HepG2 (cell line): ENCODE data around the gene UCK2. TPM values are rescaled to one million over a fixed set of nuclear protein-coding genes. Genes with fewer than 3 reads are reported as not detected.
A peak's percentile ranks its signal among the peaks of the same experiment; 100 is the strongest.

Experiments
- ATAC-seq: fragments of 200-7000 bp; cut with Tn5 transposase; 3 replicates; pipeline ENCODE4 v1.9.1; 2020; ENCODE audit warnings: mild to moderate bottlenecking, moderate library complexity
- BruUV-seq: library from RNA; stranded (reverse); fragments of 400-500 nt; replicated peaks from 2 replicates; lab custom pipeline; 2021; lab: Mats Ljungman, UMichigan
- CTCF ChIA-PET: fragments of 300-600 bp; formaldehyde crosslinking; extraction: SDS; loops from one replicate; lab custom pipeline; 2021; ENCODE audit warnings: low total read pairs, inconsistent platforms, low intra/inter-chr PET ratio; lab: Yijun Ruan, JAX
- POLR2A ChIA-PET: fragments of 350-600 bp; sonication (Branson Sonifier 250); formaldehyde crosslinking; loops from one replicate; lab custom pipeline; 2020; ENCODE audit warnings: antibody characterized with exemption, inconsistent platforms; lab: Yijun Ruan, JAX
- DNase-seq: peaks from one replicate; pipeline ENCODE4 v3.0.0-alpha.2; 2015; ENCODE audit warnings: low spot score
- FAIRE-seq: peaks from 3 replicates; lab custom pipeline; 2011; peaks lifted over from hg19 to GRCh38; lab: Jason Lieb, UNC
- H2AFZ ChIP-seq: one replicate; pipeline ENCODE4 v1.6.1; 2011; ENCODE audit warnings: low read length, inconsistent platforms
- H3K27ac ChIP-seq: fragments of 300-600 bp; 3 replicates; pipeline ENCODE4 v1.8.0; 2011; ENCODE audit warnings: mixed run types, mild to moderate bottlenecking, mixed read lengths, low read length, inconsistent platforms; ENCODE audit not compliant: insufficient read depth; ENCODE audit errors: extremely low read length
- H3K27me3 ChIP-seq, 2 experiments: fragments of 200-600 bp in 1 of 2; 2 replicates in 1 of 2; 3 replicates in 1 of 2; pipeline versions ENCODE4 v1.6.0 to v1.8.0; 2011; ENCODE audit warnings: low read length in 2 of 2, mild to moderate bottlenecking in 2 of 2, moderate library complexity in 2 of 2, inconsistent platforms in 1 of 2; ENCODE audit not compliant: insufficient read depth in 2 of 2, control insufficient read depth in 1 of 2
- H3K36me3 ChIP-seq, 2 experiments: fragments of 200-600 bp in 1 of 2; replicated peaks in 1 of 2; 2 replicates in 1 of 2; 3 replicates in 1 of 2; pipeline versions ENCODE4 v1.5.1 to v1.8.0; 2011; ENCODE audit warnings: low read length in 2 of 2, inconsistent platforms in 1 of 2; ENCODE audit not compliant: insufficient read depth in 2 of 2, control insufficient read depth in 1 of 2
- H3K4me1 ChIP-seq: 2 replicates; pipeline ENCODE4 v1.5.1; 2012; ENCODE audit warnings: low read length, inconsistent platforms; ENCODE audit not compliant: insufficient read depth
- H3K4me2 ChIP-seq: 2 replicates; pipeline ENCODE4 v1.6.0; 2011; ENCODE audit warnings: low read depth, low read length, inconsistent platforms
- H3K4me3 ChIP-seq, 3 experiments: fragments of 200-600 bp in 1 of 3; sonication (generic), shearing (Covaris generic) in 1 of 3; replicated peaks in 1 of 3; 2 replicates each; pipeline ENCODE4 v1.5.1; 2011 to 2016; ENCODE audit warnings: low read length in 3 of 3, inconsistent platforms in 2 of 3, low read depth in 2 of 3, mild to moderate bottlenecking in 2 of 3, control low read depth in 1 of 3, mixed read lengths in 1 of 3; ENCODE audit not compliant: insufficient read depth in 1 of 3
- H3K79me2 ChIP-seq: one replicate; pipeline ENCODE4 v1.6.1; 2011; ENCODE audit warnings: low read length, inconsistent platforms; ENCODE audit not compliant: insufficient read depth
- H3K9ac ChIP-seq: 2 replicates; pipeline ENCODE4 v1.6.0; 2011; ENCODE audit warnings: mild to moderate bottlenecking, low read depth, low read length, inconsistent platforms; ENCODE audit not compliant: insufficient read depth
- H3K9me3 ChIP-seq: 2 replicates; pipeline ENCODE4 v1.5.1; 2012; ENCODE audit warnings: mild to moderate bottlenecking, low read length
- H4K20me1 ChIP-seq: 2 replicates; pipeline ENCODE4 v1.6.0; 2011; ENCODE audit warnings: inconsistent platforms, mild to moderate bottlenecking, low read length, moderate library complexity; ENCODE audit not compliant: insufficient read depth
- CBX5 ChIP-seq: sonication (generic); formaldehyde crosslinking; IDR thresholded peaks from 2 replicates; pipeline ENCODE4 v1.4.0; 2020; ENCODE audit warnings: missing genetic modification reagents, borderline replicate concordance
- HNF1B ChIP-seq: sonication (generic); formaldehyde crosslinking; IDR thresholded peaks from 2 replicates; pipeline ENCODE4 v1.5.1; 2020; ENCODE audit warnings: mild to moderate bottlenecking, moderate library complexity, missing genetic modification reagents
- MAFF ChIP-seq: IDR thresholded peaks from 2 replicates; pipeline ENCODE4 v1.6.1; 2011; ENCODE audit warnings: low read depth, low read length, improper control_type of control experiment
- MAFK ChIP-seq, 2 experiments: IDR thresholded peaks in 1 of 2; conservative IDR thresholded peaks in 1 of 2; 2 replicates each; pipeline ENCODE4 v1.6.1; 2011; ENCODE audit warnings: improper control_type of control experiment in 2 of 2, low read length in 2 of 2
- NFIC ChIP-seq: IDR thresholded peaks from 2 replicates; pipeline ENCODE4 v1.6.1; 2012; ENCODE audit warnings: mild to moderate bottlenecking, low read length, inconsistent platforms
- SKI ChIP-seq: fragments of 450-650 bp; IDR thresholded peaks from one replicate; pipeline ENCODE4 v1.6.1; 2018; ENCODE audit warnings: mild to moderate bottlenecking; ENCODE audit not compliant: partially characterized antibody
- STAG1 ChIP-seq: sonication (generic); formaldehyde crosslinking; IDR thresholded peaks from 2 replicates; pipeline ENCODE4 v1.4.0; 2020; ENCODE audit warnings: missing genetic modification reagents
- XRCC5 ChIP-seq: fragments of 200-400 bp; formaldehyde crosslinking; optimal IDR thresholded peaks from 2 replicates; pipeline ENCODE3; 2017; ENCODE audit warnings: mild to moderate bottlenecking, low read length
- ZMYM3 ChIP-seq: sonication (generic); formaldehyde crosslinking; IDR thresholded peaks from 2 replicates; pipeline ENCODE4 v1.5.1; 2020; ENCODE audit warnings: mild to moderate bottlenecking, missing genetic modification reagents
- ZNF749 ChIP-seq: sonication (generic); formaldehyde crosslinking; IDR thresholded peaks from 2 replicates; pipeline ENCODE4 v1.8.0; 2022; ENCODE audit warnings: mild to moderate bottlenecking, missing genetic modification reagents, moderate library complexity, borderline replicate concordance
- ZNF770 ChIP-seq: sonication (generic); formaldehyde crosslinking; IDR thresholded peaks from 2 replicates; pipeline ENCODE4 v1.5.0; 2020; ENCODE audit warnings: mild to moderate bottlenecking, missing genetic modification reagents
- WGBS: methylation state at CpG from one replicate; pipeline ENCODE4 v1.1.6; 2017; ENCODE audit warnings: low lambda C conversion rate; 5-methylcytosine and 5-hydroxymethylcytosine counted together
- in situ Hi-C: cut with HindIII; loops from 2 replicates; pipeline ENCODE4 v1.10.0; 2017; ENCODE audit warnings: low pct_unique_long_range_greater_than_20kb; ENCODE audit not compliant: extremely low pct_ligation_motif_present
- intact Hi-C: fragments of 100-400 bp; cut with micrococcal nuclease; formaldehyde crosslinking; loops from one replicate; pipeline ENCODE4 v1.10.0; 2022; ENCODE audit not compliant: unreplicated experiment
- polyA plus RNA-seq, 8 experiments: library from polyadenylated mRNA; depleted of rRNA in 3 of 8; stranded (reverse) in 7 of 8; unstranded in 1 of 8; fragments of >200 nt; fragmentation: Illumina TruSeq in 4 of 8; extraction: Trizol in 4 of 8; gene quantifications; 2 replicates each; pipeline versions ENCODE4 v1.2.1 to v1.2.3, GENCODE V29; 2011 to 2016; ENCODE audit warnings: low read depth in 4 of 8, missing spikeins in 1 of 8, mixed read lengths in 1 of 8; ENCODE audit not compliant: insufficient read depth in 1 of 8
- total RNA-seq, 5 experiments: library from RNA; depleted of rRNA; stranded (reverse); fragments of >200 nt; fragmentation: Illumina TruSeq; extraction: Trizol; gene quantifications; 2 replicates each; pipeline ENCODE4 v1.2.3, GENCODE V29; 2016; ENCODE audit warnings: low read depth in 1 of 5
- TF ChIP-seq, protein P1 (sequence below): sonication (generic); formaldehyde crosslinking; IDR thresholded peaks from 2 replicates; pipeline ENCODE4 v1.4.0; 2020; ENCODE audit warnings: missing genetic modification reagents, mild to moderate bottlenecking, borderline replicate concordance

UCK2 gene
- total and polyA plus RNA-seq, 2 of the 13 experiments (the other 11 are each of a cell fraction or from before 2014, with no cell fraction given): 64.3 to 78.0 TPM

DNA sequence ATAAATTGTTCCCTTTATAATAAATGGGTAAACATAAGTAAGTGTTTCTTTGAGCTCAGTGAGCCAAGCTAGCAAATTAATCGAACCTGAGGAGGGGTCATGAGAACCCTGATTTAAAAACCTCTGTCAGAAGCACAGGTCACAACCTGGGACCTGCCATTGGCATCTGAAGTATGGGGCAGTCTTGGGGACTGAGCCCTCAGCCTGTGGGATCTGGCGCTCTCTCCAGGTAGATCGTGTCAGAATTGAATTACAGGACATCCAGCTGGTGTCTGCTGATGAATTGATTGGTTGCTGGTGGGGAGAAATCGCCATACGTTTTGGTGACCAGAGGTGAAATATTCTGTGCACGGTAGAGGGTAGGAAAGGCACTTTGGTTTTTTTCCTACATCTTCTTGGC lies 17.5 kb downstream of the UCK2 start:
- FAIRE-seq: no peak
- H3K9ac ChIP-seq: no peak overlapping the region
- POLR2A ChIA-PET: no interaction called here
- intact Hi-C loops: no loop called here
- peaks cover 57% of the 10 kb centered on the region for H3K4me1 ChIP-seq
- CTCF ChIA-PET: no interaction called here
- ATAC-seq: no peak
- H3K79me2 ChIP-seq: peaks cover 100% of the 10 kb centered on the region
- no peak for DNase-seq
- H3K27me3 ChIP-seq: no peaks in the 10 kb centered on the region
- H3K36me3 ChIP-seq: peaks cover 1 to 2% of the 10 kb centered on the region in 2 experiments; a peak in 2 of 5 replicates
- peaks cover 57% of the 10 kb centered on the region for H4K20me1 ChIP-seq
- no peak overlapping the region for H3K4me2 ChIP-seq
- H3K4me3 ChIP-seq: no peak overlapping the region
- no peaks in the 10 kb centered on the region for H3K9me3 ChIP-seq
- TF ChIP-seq STAG1 (CRISPR knock-in tag) (0 out of 2 replicates have a peak, but pooled peaks have one; percentile 16), XRCC5 (no peak), CBX5 (CRISPR knock-in tag) (no peak)
- TF ChIP-seq, all 625 proteins: peak for 1
- BruUV-seq: no TSS peak
- in situ Hi-C loops: no loop called here
- no peak overlapping the region for H3K27ac ChIP-seq
- WGBS: 84% methylated on average over 6 of the region's 6 CpGs
- no peak overlapping the region for H2AFZ ChIP-seq

DNA sequence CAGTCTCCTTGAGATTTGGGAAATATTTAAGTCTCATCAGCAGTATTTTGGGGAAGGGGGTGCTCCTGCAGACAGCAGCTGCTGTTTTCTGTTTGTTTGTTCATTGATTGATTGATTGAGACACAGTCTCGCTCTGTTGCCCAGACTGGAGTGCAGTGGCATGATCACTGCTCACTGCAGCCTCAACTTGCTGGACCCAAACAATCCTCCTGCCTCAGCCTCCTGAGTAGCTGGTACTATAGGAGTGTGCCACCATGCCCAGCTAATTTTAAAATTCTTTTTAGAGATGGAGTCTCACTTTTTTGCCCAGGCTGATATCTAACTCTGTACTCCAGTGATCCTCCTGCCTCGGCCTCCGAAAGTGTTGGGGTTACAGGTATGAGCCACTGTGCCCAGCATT lies 18.2 kb downstream of the UCK2 start:
- POLR2A ChIA-PET: no interaction called here
- H3K27me3 ChIP-seq: no peaks in the 10 kb centered on the region
- no peak overlapping the region for H3K9ac ChIP-seq
- peaks cover 95% of the 10 kb centered on the region for H3K79me2 ChIP-seq
- intact Hi-C loops (no loop called here), in situ Hi-C loops (no loop called here)
- no peak for DNase-seq
- BruUV-seq: no TSS peak
- no peak overlapping the region for H3K4me3 ChIP-seq
- FAIRE-seq: no peak
- H3K4me2 ChIP-seq: no peak overlapping the region
- peaks cover 54% of the 10 kb centered on the region for H4K20me1 ChIP-seq
- no peak overlapping the region for H2AFZ ChIP-seq
- H3K36me3 ChIP-seq: peaks cover 1 to 2% of the 10 kb centered on the region in 2 experiments; a peak in 2 of 5 replicates
- WGBS: 96% methylated on average over 3 of the region's 3 CpGs
- H3K4me1 ChIP-seq: peaks cover 53% of the 10 kb centered on the region
- no peaks in the 10 kb centered on the region for H3K9me3 ChIP-seq
- CTCF ChIA-PET: no interaction called here
- TF ChIP-seq MAFK (conservative IDR thresholded peaks at IDR 0.05 in 1 of 2, IDR thresholded peaks at IDR 0.05 in 1 of 2; ENCODE audit: low read length in 2 of 2): peak; percentile 5 to 42; a peak in 2 of 4 replicates
- no peak for TF ChIP-seq NFIC
- no peak for TF ChIP-seq HNF1B (CRISPR knock-in tag)
- 0 out of 2 replicates have a peak, but pooled peaks have one; percentile 18 for TF ChIP-seq MAFF
- no peak for TF ChIP-seq SKI
- TF ChIP-seq ZMYM3: peak; percentile 34; the same call in 1 of the 2 replicates
- TF ChIP-seq, protein P1, sequence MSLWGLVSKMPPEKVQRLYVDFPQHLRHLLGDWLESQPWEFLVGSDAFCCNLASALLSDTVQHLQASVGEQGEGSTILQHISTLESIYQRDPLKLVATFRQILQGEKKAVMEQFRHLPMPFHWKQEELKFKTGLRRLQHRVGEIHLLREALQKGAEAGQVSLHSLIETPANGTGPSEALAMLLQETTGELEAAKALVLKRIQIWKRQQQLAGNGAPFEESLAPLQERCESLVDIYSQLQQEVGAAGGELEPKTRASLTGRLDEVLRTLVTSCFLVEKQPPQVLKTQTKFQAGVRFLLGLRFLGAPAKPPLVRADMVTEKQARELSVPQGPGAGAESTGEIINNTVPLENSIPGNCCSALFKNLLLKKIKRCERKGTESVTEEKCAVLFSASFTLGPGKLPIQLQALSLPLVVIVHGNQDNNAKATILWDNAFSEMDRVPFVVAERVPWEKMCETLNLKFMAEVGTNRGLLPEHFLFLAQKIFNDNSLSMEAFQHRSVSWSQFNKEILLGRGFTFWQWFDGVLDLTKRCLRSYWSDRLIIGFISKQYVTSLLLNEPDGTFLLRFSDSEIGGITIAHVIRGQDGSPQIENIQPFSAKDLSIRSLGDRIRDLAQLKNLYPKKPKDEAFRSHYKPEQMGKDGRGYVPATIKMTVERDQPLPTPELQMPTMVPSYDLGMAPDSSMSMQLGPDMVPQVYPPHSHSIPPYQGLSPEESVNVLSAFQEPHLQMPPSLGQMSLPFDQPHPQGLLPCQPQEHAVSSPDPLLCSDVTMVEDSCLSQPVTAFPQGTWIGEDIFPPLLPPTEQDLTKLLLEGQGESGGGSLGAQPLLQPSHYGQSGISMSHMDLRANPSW (CRISPR knock-in tag): no peak
- TF ChIP-seq ZNF749 (CRISPR knock-in tag): no peak
- TF ChIP-seq ZNF770 (CRISPR knock-in tag): peak; percentile 92
- no peak for ATAC-seq
- H3K27ac ChIP-seq: no peak overlapping the region
